Esophagus muscularis mucosa (tissue), 3 donors: ENCODE data around the gene NFKBIL1.

Experiments
- POLR2A ChIP-seq: fragments of 450-650 bp; IDR thresholded peaks from one replicate; pipeline ENCODE4 v1.6.1; 2017; ENCODE audit warnings: antibody characterized with exemption, moderate library complexity, mild to moderate bottlenecking, low read depth
- POLR2AphosphoS5 ChIP-seq, 2 donors: sonication (generic); formaldehyde crosslinking; IDR thresholded peaks; one replicate each; pipeline ENCODE4 v1.6.1; 2017; ENCODE audit warnings: antibody characterized with exemption in 2 of 2
- TF ChIP-seq, protein P1 (sequence below), 3 experiments: fragments of 200-600 bp in 2 of 3; fragments of 450-650 bp in 1 of 3; sonication (generic) in 2 of 3; IDR thresholded peaks; one replicate each; pipeline ENCODE4 v1.5.1; 2017 to 2019; ENCODE audit warnings: antibody characterized with exemption in 3 of 3, mild to moderate bottlenecking in 2 of 3, moderate library complexity in 1 of 3

DNA sequence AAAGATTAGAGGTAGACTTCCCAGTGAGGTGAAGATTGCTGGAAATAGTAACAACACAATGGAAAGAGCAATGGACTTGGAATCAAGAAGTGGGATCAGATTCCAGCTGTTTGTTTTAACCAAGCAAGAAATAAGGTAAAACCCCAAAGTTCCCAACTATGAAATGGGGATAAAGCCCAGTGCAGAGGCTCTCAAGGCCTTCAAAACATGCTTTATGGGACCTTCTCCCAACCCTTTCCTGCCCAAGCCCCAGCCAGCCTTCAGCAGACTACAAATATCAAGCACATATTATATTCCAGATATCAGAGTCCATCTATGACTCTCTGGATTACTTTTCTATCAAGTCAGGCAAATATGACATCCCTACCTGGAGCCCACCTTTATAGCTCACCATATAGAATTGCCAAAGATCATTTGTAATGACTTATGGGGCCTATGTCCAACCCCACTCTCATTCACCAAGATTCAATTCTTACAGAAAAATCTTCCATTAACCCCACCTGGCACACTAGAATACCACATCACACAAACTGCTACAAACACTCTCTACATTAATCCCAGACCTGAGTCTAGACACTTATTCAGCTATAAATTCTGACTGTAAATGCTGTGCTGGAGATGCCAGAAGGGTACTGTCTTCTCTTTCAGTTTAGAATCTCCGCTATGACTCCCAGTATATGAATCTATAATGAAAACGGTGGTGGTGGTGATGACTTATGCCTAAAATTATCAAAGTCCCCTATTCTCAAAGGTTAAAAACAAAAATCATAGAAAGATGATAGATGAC, 11.7 kb upstream of the NFKBIL1 start:
- TF ChIP-seq POLR2AphosphoS5 (IDR thresholded peaks at IDR 0.05) (no peak), POLR2A (no peak)
- TF ChIP-seq, protein P1, sequence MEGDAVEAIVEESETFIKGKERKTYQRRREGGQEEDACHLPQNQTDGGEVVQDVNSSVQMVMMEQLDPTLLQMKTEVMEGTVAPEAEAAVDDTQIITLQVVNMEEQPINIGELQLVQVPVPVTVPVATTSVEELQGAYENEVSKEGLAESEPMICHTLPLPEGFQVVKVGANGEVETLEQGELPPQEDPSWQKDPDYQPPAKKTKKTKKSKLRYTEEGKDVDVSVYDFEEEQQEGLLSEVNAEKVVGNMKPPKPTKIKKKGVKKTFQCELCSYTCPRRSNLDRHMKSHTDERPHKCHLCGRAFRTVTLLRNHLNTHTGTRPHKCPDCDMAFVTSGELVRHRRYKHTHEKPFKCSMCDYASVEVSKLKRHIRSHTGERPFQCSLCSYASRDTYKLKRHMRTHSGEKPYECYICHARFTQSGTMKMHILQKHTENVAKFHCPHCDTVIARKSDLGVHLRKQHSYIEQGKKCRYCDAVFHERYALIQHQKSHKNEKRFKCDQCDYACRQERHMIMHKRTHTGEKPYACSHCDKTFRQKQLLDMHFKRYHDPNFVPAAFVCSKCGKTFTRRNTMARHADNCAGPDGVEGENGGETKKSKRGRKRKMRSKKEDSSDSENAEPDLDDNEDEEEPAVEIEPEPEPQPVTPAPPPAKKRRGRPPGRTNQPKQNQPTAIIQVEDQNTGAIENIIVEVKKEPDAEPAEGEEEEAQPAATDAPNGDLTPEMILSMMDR (IDR thresholded peaks at IDR 0.05): no peak
